NCI-H2171 treated with DMSO at 0.1 percent for 48 hours (cell line): Measurements from ENCODE around the gene ZMYND10.

ENCODE experiments used
- DNase-seq: peaks from one replicate; lab custom pipeline; 2025; lab: John Stamatoyannopoulos, UW

ZMYND10 gene

GRCh38 chr3:50345586-50346234, at the start of gene ZMYND10:
Gene ZMYND10, minus strand, starts transcription at chr3:50345732. Its CDS starts 153 bp downstream, at chr3:50345579.
- no peak for DNase-seq

- no peak for DNase-seq
These were observed 47.5 kb upstream of the ZMYND10 start for GRCh38 chr3:50393061-50393460.

GRCh38 chr3:50392101-50392715, 46.7 kb upstream of the ZMYND10 start:
- no peak for DNase-seq

- DNase-seq: no peak
These were observed 45.1 kb upstream of the ZMYND10 start for GRCh38 chr3:50390508-50391224.

GRCh38 chr3:50389414-50389767, 43.9 kb upstream of the ZMYND10 start:
- no peak for DNase-seq

- DNase-seq: no peak
These were observed 43.3 kb upstream of the ZMYND10 start for GRCh38 chr3:50388720-50389413.

- DNase-seq: peak; percentile 29
These were observed 42.6 kb upstream of the ZMYND10 start for GRCh38 chr3:50388016-50388719.

GRCh38 chr3:50385754-50386153, 40.2 kb upstream of the ZMYND10 start:
- DNase-seq: no peak

- no peak for DNase-seq
These were observed 38.2 kb upstream of the ZMYND10 start for GRCh38 chr3:50383750-50384149.

- no peak for DNase-seq
These were observed 37.2 kb upstream of the ZMYND10 start for GRCh38 chr3:50382722-50383121.

- peak; percentile 88 for DNase-seq
These were observed 35.9 kb upstream of the ZMYND10 start for GRCh38 chr3:50381383-50381782.

GRCh38 chr3:50380405-50381085, 35.0 kb upstream of the ZMYND10 start:
- peak; percentile 48 for DNase-seq

GRCh38 chr3:50378757-50379156, 33.2 kb upstream of the ZMYND10 start:
- no peak for DNase-seq

GRCh38 chr3:50378024-50378423, 32.5 kb upstream of the ZMYND10 start:
- no peak for DNase-seq

- no peak for DNase-seq
These were observed 29.9 kb upstream of the ZMYND10 start for GRCh38 chr3:50375258-50375931.

- no peak for DNase-seq
These were observed 29.1 kb upstream of the ZMYND10 start for GRCh38 chr3:50374363-50375257.

GRCh38 chr3:50373146-50374051, 27.9 kb upstream of the ZMYND10 start:
- no peak for DNase-seq

- peak; percentile 18 for DNase-seq
These were observed 26.8 kb upstream of the ZMYND10 start for GRCh38 chr3:50372349-50372748.
